ENCODE results near the gene PDPR.
"Not testable (repeated sequence)": the region's sequence is repeated elsewhere in the genome, so short reads cannot be mapped to it uniquely, and the experiment has no call there.

DNA sequence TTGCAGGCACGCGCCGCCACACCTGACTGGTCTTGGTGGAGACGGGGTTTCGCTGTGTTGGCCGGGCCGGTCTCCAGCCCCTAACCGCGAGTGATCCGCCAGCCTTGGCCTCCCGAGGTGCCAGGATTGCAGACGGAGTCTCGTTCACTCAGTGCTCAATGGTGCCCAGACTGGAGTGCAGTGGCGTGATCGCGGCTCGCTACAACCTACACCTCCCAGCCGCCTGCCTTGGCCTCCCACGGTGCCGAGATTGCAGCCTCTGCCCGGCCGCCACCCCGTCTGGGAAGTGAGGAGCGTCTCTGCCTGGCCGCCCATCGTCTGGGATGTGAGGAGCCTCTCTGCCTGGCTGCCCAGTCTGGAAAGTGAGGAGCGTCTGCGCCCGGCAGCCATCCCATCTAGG lies 89.9 kb downstream of the PDPR start:
- TF ChIP-seq, protein P1, sequence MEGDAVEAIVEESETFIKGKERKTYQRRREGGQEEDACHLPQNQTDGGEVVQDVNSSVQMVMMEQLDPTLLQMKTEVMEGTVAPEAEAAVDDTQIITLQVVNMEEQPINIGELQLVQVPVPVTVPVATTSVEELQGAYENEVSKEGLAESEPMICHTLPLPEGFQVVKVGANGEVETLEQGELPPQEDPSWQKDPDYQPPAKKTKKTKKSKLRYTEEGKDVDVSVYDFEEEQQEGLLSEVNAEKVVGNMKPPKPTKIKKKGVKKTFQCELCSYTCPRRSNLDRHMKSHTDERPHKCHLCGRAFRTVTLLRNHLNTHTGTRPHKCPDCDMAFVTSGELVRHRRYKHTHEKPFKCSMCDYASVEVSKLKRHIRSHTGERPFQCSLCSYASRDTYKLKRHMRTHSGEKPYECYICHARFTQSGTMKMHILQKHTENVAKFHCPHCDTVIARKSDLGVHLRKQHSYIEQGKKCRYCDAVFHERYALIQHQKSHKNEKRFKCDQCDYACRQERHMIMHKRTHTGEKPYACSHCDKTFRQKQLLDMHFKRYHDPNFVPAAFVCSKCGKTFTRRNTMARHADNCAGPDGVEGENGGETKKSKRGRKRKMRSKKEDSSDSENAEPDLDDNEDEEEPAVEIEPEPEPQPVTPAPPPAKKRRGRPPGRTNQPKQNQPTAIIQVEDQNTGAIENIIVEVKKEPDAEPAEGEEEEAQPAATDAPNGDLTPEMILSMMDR (IDR thresholded peaks at IDR 0.05; ENCODE audit: poor library complexity, severe bottlenecking) = not testable (repeated sequence)
- not testable (repeated sequence) for TF ChIP-seq EZH2 (IDR thresholded peaks at IDR 0.05; ENCODE audit: borderline replicate concordance, insufficient read depth, low read length, poor library complexity, severe bottlenecking); EP300 (conservative IDR thresholded peaks at IDR 0.05; ENCODE audit: poor library complexity, severe bottlenecking)
- TF ChIP-seq, protein P2, sequence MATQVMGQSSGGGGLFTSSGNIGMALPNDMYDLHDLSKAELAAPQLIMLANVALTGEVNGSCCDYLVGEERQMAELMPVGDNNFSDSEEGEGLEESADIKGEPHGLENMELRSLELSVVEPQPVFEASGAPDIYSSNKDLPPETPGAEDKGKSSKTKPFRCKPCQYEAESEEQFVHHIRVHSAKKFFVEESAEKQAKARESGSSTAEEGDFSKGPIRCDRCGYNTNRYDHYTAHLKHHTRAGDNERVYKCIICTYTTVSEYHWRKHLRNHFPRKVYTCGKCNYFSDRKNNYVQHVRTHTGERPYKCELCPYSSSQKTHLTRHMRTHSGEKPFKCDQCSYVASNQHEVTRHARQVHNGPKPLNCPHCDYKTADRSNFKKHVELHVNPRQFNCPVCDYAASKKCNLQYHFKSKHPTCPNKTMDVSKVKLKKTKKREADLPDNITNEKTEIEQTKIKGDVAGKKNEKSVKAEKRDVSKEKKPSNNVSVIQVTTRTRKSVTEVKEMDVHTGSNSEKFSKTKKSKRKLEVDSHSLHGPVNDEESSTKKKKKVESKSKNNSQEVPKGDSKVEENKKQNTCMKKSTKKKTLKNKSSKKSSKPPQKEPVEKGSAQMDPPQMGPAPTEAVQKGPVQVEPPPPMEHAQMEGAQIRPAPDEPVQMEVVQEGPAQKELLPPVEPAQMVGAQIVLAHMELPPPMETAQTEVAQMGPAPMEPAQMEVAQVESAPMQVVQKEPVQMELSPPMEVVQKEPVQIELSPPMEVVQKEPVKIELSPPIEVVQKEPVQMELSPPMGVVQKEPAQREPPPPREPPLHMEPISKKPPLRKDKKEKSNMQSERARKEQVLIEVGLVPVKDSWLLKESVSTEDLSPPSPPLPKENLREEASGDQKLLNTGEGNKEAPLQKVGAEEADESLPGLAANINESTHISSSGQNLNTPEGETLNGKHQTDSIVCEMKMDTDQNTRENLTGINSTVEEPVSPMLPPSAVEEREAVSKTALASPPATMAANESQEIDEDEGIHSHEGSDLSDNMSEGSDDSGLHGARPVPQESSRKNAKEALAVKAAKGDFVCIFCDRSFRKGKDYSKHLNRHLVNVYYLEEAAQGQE (IDR thresholded peaks at IDR 0.05; ENCODE audit: borderline replicate concordance) = not testable (repeated sequence)

All from neural cell (in vitro differentiated cells).